Measurements from ENCODE around the gene APOL2. TPM values are rescaled to one million over a fixed set of nuclear protein-coding genes. Genes with fewer than 3 reads are reported as not detected.

APOL2 gene
- total RNA-seq, 1 donor from 2014 or later: 7.1 TPM

DNA sequence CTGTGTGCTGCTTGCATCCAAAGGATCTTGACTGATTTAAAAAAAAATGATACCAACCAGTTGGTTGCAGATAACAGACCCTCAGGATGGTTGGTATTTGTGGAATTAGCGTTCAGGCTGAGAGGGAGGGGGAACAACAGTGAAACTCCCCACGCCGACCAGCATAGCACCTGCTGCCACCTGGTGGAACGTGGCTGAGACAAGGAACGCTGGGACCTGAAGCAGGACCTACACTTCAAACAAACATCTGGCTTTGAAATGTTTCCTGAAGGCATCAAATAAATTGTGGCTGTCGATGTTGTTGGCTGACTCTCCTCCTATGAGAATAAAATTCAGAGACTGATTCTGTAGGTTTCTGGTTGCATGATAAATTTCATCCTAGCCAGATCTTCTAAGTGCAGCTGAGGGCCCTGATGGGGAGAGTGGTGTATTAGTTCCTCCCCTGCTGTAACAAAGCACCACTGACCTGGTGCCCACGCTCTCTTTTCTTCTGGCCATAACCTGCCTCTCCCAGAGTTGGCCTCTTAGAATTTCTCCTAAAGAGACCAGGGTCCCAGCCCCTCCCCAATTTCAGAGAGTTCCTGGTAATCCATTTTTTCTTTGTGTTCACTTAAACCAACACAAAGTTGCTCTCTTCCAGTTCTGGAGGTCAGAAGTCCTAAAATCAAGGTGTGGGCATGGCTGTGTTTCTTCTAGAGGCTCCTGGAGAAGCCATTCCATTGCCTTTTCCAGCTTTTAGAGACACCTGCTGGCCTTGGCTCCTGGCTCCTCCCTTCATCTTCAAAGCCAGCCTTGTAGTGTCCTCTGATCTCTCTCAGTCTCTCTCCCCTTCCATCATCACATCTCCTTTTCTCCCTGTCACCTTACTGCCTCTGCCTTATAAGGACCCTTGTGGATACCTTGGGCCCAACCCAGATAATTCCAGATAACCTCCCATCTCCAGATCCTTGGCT lies 17.3 kb downstream of the APOL2 start:
- peak; percentile 28 for FAIRE-seq
- DNase-seq (ENCODE audit: low read depth): peak; percentile 38

DNA sequence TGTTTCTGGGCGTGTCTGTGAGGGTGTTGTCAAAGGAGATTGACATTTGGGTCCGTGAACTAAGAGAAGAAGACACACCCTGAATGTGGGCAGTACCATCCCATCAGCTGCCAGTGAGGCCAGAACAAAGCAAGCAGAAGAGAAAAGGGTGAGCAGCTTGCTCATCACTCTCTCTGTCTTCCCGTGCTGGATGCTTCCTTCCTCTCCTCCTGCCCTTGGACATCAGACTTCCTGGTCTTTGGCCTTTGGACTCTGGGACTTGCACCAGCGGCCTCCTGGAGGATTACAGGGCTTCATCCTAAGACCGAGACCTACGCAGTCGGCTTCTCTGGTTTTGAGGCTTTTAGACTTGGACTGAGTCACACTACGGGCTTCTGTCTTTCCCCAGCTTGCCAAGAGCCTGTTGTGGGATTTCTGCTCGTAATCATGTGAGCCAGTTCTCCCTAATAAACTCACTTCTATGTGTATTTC lies 18.8 kb downstream of the APOL2 start:
- no peaks in the 10 kb centered on the region for H3K36me3 ChIP-seq (ENCODE audit: control insufficient read depth, insufficient read depth, low read length)
- FAIRE-seq (peak; percentile 91), DNase-seq (ENCODE audit: low read depth) (no peak)
- H3K27me3 ChIP-seq (ENCODE audit: control insufficient read depth, insufficient read depth, low read length): peaks cover 2% of the 10 kb centered on the region
- H3K4me3 ChIP-seq (ENCODE audit: low read depth, low read length): no peak overlapping the region
- TF ChIP-seq, protein P1, sequence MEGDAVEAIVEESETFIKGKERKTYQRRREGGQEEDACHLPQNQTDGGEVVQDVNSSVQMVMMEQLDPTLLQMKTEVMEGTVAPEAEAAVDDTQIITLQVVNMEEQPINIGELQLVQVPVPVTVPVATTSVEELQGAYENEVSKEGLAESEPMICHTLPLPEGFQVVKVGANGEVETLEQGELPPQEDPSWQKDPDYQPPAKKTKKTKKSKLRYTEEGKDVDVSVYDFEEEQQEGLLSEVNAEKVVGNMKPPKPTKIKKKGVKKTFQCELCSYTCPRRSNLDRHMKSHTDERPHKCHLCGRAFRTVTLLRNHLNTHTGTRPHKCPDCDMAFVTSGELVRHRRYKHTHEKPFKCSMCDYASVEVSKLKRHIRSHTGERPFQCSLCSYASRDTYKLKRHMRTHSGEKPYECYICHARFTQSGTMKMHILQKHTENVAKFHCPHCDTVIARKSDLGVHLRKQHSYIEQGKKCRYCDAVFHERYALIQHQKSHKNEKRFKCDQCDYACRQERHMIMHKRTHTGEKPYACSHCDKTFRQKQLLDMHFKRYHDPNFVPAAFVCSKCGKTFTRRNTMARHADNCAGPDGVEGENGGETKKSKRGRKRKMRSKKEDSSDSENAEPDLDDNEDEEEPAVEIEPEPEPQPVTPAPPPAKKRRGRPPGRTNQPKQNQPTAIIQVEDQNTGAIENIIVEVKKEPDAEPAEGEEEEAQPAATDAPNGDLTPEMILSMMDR (IDR thresholded peaks at IDR 0.05; ENCODE audit: insufficient read depth, low read length, severe bottlenecking): no peak

More for the DNA sequence above, 17.3 kb downstream of the APOL2 start:
- no peaks in the 10 kb centered on the region for H3K36me3 ChIP-seq (ENCODE audit: control insufficient read depth, insufficient read depth, low read length)
- H3K27me3 ChIP-seq (ENCODE audit: control insufficient read depth, insufficient read depth, low read length): peaks cover 2% of the 10 kb centered on the region
- TF ChIP-seq, protein P1 (IDR thresholded peaks at IDR 0.05; ENCODE audit: insufficient read depth, low read length, severe bottlenecking): peak; percentile 86
- H3K4me3 ChIP-seq (ENCODE audit: low read depth, low read length): no peak overlapping the region

DNA sequence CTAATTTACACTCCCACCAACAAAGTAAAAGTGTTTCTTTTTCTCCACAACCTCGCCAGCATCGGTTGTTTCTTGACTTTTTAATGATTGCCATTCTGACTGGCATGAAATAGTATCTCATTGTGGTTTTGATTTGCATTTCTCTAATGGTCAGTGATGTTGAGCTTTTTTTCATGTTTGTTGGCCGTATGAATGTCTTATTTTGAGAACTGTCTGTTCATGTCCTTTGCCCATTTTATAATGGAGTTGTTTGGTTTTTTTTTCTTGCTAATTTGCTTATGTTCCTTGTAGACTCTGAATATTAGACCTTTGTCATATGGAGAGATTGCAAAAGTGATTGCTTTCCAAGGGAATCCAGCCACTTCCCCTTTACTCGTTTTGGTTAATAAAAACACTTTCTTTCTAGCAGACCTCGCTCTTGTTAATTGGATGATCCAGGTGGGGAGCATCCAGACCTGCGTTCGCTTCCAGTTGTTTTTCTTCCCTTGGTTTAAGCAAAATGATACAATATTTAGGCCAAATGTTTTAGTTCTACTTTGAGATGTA lies 20.6 kb downstream of the APOL2 start:
- no peaks in the 10 kb centered on the region for H3K36me3 ChIP-seq (ENCODE audit: control insufficient read depth, insufficient read depth, low read length)
- TF ChIP-seq, protein P1 (IDR thresholded peaks at IDR 0.05; ENCODE audit: insufficient read depth, low read length, severe bottlenecking): no peak
- no peak overlapping the region for H3K4me3 ChIP-seq (ENCODE audit: low read depth, low read length)
- FAIRE-seq (no peak), DNase-seq (ENCODE audit: low read depth) (no peak)
- peaks cover 10% of the 10 kb centered on the region for H3K27me3 ChIP-seq (ENCODE audit: control insufficient read depth, insufficient read depth, low read length)

DNA sequence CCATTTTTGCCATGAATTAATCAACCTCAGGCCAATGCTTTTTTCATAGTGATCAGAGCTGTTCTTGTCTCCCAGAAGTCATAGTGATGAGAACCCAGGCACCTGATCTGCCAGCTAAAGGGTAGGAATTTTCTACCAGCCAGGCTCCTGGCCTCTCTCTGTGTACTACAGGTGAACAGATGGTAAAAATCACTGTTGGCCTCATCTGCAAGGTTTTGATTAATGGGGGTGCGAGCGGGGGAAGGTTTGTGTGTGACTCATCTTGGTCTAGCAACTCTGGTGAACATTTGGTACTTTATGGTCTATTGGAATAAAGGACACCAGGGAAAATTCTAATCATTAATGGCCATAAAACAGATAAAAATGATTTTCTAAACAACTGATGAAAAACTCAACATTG lies 23.3 kb downstream of the APOL2 start:
- TF ChIP-seq, protein P1 (IDR thresholded peaks at IDR 0.05; ENCODE audit: insufficient read depth, low read length, severe bottlenecking): no peak
- Histone ChIP-seq H3K4me3 (ENCODE audit: low read depth, low read length) (no peak overlapping the region), H3K36me3 (ENCODE audit: control insufficient read depth, insufficient read depth, low read length) (no peaks in the 10 kb centered on the region), H3K27me3 (ENCODE audit: control insufficient read depth, insufficient read depth, low read length) (peaks cover 13% of the 10 kb centered on the region)
- no peak for DNase-seq (ENCODE audit: low read depth)
- no peak for FAIRE-seq

DNA sequence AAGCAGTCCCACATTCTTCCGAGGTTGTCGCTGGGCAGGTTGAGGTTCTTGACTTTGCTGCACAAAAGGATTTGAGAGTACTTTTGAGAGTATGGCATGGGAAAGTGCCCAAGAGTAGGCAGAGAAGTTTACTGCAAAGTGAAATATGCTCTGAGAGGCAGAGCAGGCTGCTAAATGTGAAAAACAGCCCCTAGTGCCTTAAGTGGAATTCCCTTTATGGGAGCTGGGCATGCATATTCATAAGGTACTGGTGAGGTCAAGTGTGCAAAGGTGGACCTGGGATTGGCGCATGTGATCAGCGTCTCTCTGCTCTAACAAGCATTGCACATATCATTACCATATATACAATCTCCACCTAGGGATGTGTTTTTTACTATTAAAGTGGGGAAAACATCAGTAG lies 25.7 kb downstream of the APOL2 start:
- H3K36me3 ChIP-seq (ENCODE audit: control insufficient read depth, insufficient read depth, low read length): no peaks in the 10 kb centered on the region
- DNase-seq (ENCODE audit: low read depth) (no peak), FAIRE-seq (no peak)
- TF ChIP-seq, protein P1 (IDR thresholded peaks at IDR 0.05; ENCODE audit: insufficient read depth, low read length, severe bottlenecking): no peak
- H3K27me3 ChIP-seq (ENCODE audit: control insufficient read depth, insufficient read depth, low read length): peaks cover 10% of the 10 kb centered on the region
- H3K4me3 ChIP-seq (ENCODE audit: low read depth, low read length): no peak overlapping the region

Data from bronchial epithelial cell (primary cell).